RWPE1 (cell line): ENCODE results near the gene HINT2.

Experiments
- CTCF ChIA-PET: fragments of 350-600 bp; sonication (Branson Sonifier 250); formaldehyde crosslinking; extraction: SDS; loops from one replicate; lab custom pipeline; 2021; lab: Yijun Ruan, JAX
- POLR2A ChIA-PET: fragments of 400-600 bp; formaldehyde crosslinking; extraction: SDS; loops from one replicate; lab custom pipeline; 2020; ENCODE audit warnings: antibody characterized with exemption; ENCODE audit not compliant: low non-redundant PET; lab: Yijun Ruan, JAX
- DNase-seq: peaks from one replicate; pipeline ENCODE4 v3.0.0; 2012; ENCODE audit warnings: low spot score
- H3K27ac ChIP-seq: fragments of 450-650 bp; 2 replicates; pipeline ENCODE4 v1.5.1; 2017
- TF ChIP-seq, protein P1 (sequence below): fragments of 450-650 bp; conservative IDR thresholded peaks from 2 replicates; pipeline ENCODE4 v1.5.1; 2017; ENCODE audit warnings: low read depth, mild to moderate bottlenecking

Gene HINT2

GRCh38 chr9:35769763-35770162, 45.1 kb downstream of the HINT2 start:
- ChIA-PET POLR2A (no interaction called here), CTCF (interaction anchor here (1.4 kb wide), 1 partner anchor 21 kb away, joined by 6 read pairs; no protein-coding TSS in a partner anchor)
- TF ChIP-seq, protein P1, sequence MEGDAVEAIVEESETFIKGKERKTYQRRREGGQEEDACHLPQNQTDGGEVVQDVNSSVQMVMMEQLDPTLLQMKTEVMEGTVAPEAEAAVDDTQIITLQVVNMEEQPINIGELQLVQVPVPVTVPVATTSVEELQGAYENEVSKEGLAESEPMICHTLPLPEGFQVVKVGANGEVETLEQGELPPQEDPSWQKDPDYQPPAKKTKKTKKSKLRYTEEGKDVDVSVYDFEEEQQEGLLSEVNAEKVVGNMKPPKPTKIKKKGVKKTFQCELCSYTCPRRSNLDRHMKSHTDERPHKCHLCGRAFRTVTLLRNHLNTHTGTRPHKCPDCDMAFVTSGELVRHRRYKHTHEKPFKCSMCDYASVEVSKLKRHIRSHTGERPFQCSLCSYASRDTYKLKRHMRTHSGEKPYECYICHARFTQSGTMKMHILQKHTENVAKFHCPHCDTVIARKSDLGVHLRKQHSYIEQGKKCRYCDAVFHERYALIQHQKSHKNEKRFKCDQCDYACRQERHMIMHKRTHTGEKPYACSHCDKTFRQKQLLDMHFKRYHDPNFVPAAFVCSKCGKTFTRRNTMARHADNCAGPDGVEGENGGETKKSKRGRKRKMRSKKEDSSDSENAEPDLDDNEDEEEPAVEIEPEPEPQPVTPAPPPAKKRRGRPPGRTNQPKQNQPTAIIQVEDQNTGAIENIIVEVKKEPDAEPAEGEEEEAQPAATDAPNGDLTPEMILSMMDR: no peak
- H3K27ac ChIP-seq: no peak overlapping the region
- DNase-seq: no peak

DNA sequence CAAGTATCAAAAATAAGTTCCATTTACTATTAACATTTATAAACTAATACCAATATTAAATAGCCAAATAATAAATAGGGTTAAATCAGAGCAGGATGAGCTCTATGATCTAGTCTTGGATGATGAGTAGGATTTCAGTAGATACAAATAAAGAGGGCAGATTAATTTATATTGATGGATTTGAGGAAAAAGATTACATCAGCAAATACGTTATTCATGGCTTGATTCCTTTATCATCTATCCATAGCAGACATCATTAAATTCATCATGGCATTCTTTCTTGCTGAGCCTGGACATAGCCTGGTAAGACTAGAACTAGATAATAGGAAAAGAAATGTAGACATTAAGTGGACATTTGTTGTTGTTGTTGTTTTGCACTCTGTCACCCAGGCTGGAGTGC, 47.4 kb downstream of the HINT2 start:
- no peak overlapping the region for H3K27ac ChIP-seq
- TF ChIP-seq, protein P1: no peak
- no peak for DNase-seq
- POLR2A ChIA-PET: no interaction called here
- CTCF ChIA-PET: interaction anchor here (0.7 kb wide), 1 partner anchor 135 kb away, joined by 3 read pairs; no protein-coding TSS in a partner anchor

DNA sequence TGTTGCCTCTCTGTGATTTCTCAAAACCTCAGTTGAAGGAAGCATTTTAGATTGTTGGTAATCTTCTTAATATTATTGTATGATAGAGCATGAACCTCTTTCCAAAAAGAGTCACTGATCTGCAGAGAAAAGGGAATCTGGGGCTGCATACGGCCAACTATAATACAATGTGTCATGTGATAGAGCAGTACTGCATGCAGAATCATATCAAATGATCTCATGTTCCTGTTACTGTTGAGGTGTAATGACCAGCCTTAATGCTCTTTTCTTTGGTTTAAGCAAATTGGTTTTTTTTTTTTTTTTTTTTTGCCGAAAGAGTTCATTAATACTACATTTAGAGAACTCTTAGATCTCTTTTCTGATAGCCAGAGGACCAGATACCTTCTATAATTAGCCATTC, 47.8 kb downstream of the HINT2 start:
- no peak overlapping the region for H3K27ac ChIP-seq
- TF ChIP-seq, protein P1: no peak
- ChIA-PET POLR2A (no interaction called here), CTCF (no interaction called here)
- no peak for DNase-seq

DNA sequence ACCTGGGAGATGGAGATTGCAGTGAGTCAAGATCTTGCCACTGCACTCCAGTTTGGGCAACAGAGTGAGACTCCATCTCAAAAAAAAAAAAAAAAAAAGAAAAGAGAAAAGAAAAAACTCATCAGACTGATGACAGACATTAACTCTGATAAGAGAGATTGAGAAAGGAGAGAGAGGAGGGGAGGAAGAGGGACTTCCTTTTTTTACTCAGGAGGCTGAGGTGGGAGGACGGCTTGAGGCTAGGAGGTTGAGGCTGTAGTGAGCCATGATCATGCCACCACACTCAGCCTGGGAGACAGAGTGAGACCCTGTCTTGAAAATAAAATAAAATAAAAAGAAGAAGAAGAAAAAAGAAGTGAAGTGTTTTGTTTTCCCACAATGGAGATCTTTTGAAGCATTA, 51.0 kb downstream of the HINT2 start:
- POLR2A ChIA-PET: no interaction called here
- DNase-seq: no peak
- CTCF ChIA-PET: no interaction called here
- H3K27ac ChIP-seq: no peak overlapping the region
- TF ChIP-seq, protein P1: no peak

DNA sequence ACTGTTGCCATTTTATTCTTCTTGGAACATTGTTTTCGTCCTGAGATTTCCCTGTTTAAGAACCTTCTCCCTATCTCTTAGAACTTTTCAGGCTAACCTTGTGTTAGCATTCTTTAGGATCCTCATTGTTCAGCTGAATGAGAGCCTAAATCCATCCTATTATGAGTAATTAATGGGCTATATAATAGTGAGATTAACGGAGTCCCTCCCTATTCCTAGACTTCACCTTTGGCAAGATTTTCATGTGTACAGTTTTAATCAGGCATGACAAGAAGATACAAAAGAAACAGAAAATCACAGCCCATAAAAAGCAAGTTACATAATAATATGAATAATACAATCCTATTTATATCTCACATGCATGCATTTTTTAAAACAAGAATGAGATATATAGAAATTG, 51.7 kb downstream of the HINT2 start:
- no peak overlapping the region for H3K27ac ChIP-seq
- ChIA-PET CTCF (interaction anchor here (0.6 kb wide), 1 partner anchor 10 kb away, joined by 3 read pairs; no protein-coding TSS in a partner anchor), POLR2A (no interaction called here)
- no peak for DNase-seq
- TF ChIP-seq, protein P1: no peak
